Sigmoid colon (tissue), 7 donors: ENCODE measurements around the gene SLC34A3. TPM values are rescaled to one million over a fixed set of nuclear protein-coding genes. Genes with fewer than 3 reads are reported as not detected.

Experiments used
- DNase-seq: peaks from one replicate; pipeline ENCODE4 v3.0.0-alpha.2; 2019
- H3K27ac ChIP-seq, 4 donors: fragments of 200-600 bp; sonication (generic); one replicate each; pipeline ENCODE4 v1.5.1; 2016 to 2019; ENCODE audit warnings: mild to moderate bottlenecking in 1 of 4
- H3K27me3 ChIP-seq, 3 donors: fragments of 200-600 bp; sonication (generic); one replicate each; pipeline ENCODE4 v1.5.1; 2019; ENCODE audit warnings: mild to moderate bottlenecking in 1 of 3
- H3K36me3 ChIP-seq, 4 donors: fragments of 200-600 bp; sonication (generic); one replicate each; pipeline ENCODE4 v1.5.1; 2016 to 2019
- H3K4me1 ChIP-seq, 4 donors: fragments of 200-600 bp; sonication (generic); one replicate each; pipeline ENCODE4 v1.5.1; 2017 to 2019
- H3K4me3 ChIP-seq, 4 donors: fragments of 200-600 bp; sonication (generic); one replicate each; pipeline ENCODE4 v1.5.1; 2017 to 2019; ENCODE audit warnings: mild to moderate bottlenecking in 2 of 4, moderate library complexity in 1 of 4
- H3K9me3 ChIP-seq, 4 donors: fragments of 200-600 bp in 3 of 4; sonication (generic) in 3 of 4; one replicate each; pipeline versions ENCODE4 v1.5.1 to v1.6.1; 2013 to 2019
- CTCF ChIP-seq, 4 experiments: fragments of 450-650 bp in 3 of 4; fragments of 200-600 bp in 1 of 4; IDR thresholded peaks; one replicate each; pipeline ENCODE4 v1.5.1; 2016 to 2019; ENCODE audit warnings: antibody characterized with exemption in 4 of 4, mild to moderate bottlenecking in 3 of 4, moderate library complexity in 2 of 4
- EP300 ChIP-seq, 4 donors: sonication (generic); formaldehyde crosslinking; IDR thresholded peaks; one replicate each; pipeline ENCODE4 v1.6.1; 2017; ENCODE audit warnings: antibody characterized with exemption in 4 of 4
- POLR2A ChIP-seq, 2 donors: fragments of 450-650 bp; IDR thresholded peaks; one replicate each; pipeline ENCODE4 v1.6.1; 2016; ENCODE audit warnings: antibody characterized with exemption in 2 of 2, mild to moderate bottlenecking in 2 of 2, moderate library complexity in 2 of 2
- POLR2AphosphoS5 ChIP-seq, 4 donors: sonication (generic); formaldehyde crosslinking; IDR thresholded peaks; one replicate each; pipeline ENCODE4 v1.6.1; 2017; ENCODE audit warnings: antibody characterized with exemption in 4 of 4
- WGBS, 2 donors: extraction: QIAGEN DNeasy Blood & Tissue Kit; methylation state at CpG; one replicate each; pipeline ENCODE4 v1.1.7; 2013; 5-methylcytosine and 5-hydroxymethylcytosine counted together
- intact Hi-C: fragments of 100-400 bp; cut with DNase I; formaldehyde crosslinking; loops from one replicate; pipeline ENCODE4 v1.15.1; 2023
- polyA plus RNA-seq, 3 donors: library from polyadenylated mRNA; stranded (reverse); fragments of 200-250 nt; gene quantifications; one replicate each; pipeline ENCODE4 v1.2.3, GENCODE V29; 2013
- total RNA-seq, 4 donors: library from RNA; depleted of rRNA; stranded (reverse); fragments of >200 nt; gene quantifications; one replicate each; pipeline ENCODE4 v1.1.0, GENCODE V29; 2016
- donor health status: healthy with polysubstance abuse.
- donor health status: Bipolar disorder and iron deficiency.
- donor health status: healthy.

SLC34A3 gene
- total and polyA plus RNA-seq, 7 donors = not detected

GRCh38 chr9:137268538-137269201 is 38.0 kb downstream of the SLC34A3 start:
- Histone ChIP-seq H3K4me3 (no peak overlapping the region), H3K27me3 (no peaks in the 10 kb centered on the region), H3K4me1 (peaks cover 0 to 17% (median 16%) of the 10 kb centered on the region in 4 donors), H3K9me3 (no peaks in the 10 kb centered on the region), H3K27ac (peak overlapping the region; percentile 51 to 66 (median 60)), H3K36me3 (peaks cover 35 to 72% (median 53%) of the 10 kb centered on the region in 4 donors)
- intact Hi-C loops = no loop called here
- DNase-seq = no peak
- TF ChIP-seq POLR2A (IDR thresholded peaks at IDR 0.05) (no peak), CTCF (IDR thresholded peaks at IDR 0.05) (no peak), POLR2AphosphoS5 (IDR thresholded peaks at IDR 0.05) (no peak), EP300 (IDR thresholded peaks at IDR 0.05) (no peak)
- 72 to 75% methylated on average over 19 of the region's 19 CpGs for WGBS, 2 donors

DNA sequence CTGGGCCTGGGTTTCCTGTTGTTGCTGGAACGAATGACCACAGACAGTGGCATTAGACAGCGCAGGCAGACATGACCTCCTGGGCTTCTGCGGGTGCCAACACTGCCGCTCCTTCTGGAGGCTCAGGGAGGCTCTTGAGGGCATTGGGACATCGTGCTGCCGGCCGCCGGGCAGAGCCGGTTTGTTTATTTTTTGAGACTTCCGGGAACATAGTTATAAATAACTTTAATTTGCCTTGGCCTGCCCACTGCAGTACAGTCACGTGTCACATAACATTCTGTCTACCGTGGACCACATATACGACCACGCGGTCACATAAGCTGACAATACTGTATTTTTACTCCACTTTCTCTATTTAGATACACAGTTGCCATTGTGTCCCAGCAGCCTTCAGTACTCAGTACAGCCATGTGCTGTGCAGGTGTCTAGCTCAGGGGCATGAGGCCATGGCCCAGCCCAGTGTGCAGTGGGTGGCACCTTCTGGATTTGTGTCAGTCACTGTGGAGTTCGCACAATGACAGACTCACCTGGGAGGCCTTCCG is 38.6 kb downstream of the SLC34A3 start:
- intact Hi-C loops = no loop called here
- TF ChIP-seq CTCF (IDR thresholded peaks at IDR 0.05) (no peak), EP300 (IDR thresholded peaks at IDR 0.05) (peak in 1 of 4 donors; percentile 33), POLR2A (IDR thresholded peaks at IDR 0.05) (no peak), POLR2AphosphoS5 (IDR thresholded peaks at IDR 0.05) (peak in 3 of 4 donors; percentile 19 to 37 (median 22))
- 23 to 53% methylated on average over 17 of the region's 17 CpGs for WGBS, 2 donors
- Histone ChIP-seq H3K27me3 (peaks cover 0 to 6% (median 0%) of the 10 kb centered on the region in 3 donors), H3K9me3 (no peaks in the 10 kb centered on the region), H3K36me3 (peaks cover 35 to 72% (median 47%) of the 10 kb centered on the region in 4 donors), H3K27ac (peak overlapping the region; percentile 51 to 66 (median 60)), H3K4me1 (peaks cover 0 to 17% (median 16%) of the 10 kb centered on the region in 4 donors), H3K4me3 (no peak overlapping the region)
- peak; percentile 79 for DNase-seq

DNA sequence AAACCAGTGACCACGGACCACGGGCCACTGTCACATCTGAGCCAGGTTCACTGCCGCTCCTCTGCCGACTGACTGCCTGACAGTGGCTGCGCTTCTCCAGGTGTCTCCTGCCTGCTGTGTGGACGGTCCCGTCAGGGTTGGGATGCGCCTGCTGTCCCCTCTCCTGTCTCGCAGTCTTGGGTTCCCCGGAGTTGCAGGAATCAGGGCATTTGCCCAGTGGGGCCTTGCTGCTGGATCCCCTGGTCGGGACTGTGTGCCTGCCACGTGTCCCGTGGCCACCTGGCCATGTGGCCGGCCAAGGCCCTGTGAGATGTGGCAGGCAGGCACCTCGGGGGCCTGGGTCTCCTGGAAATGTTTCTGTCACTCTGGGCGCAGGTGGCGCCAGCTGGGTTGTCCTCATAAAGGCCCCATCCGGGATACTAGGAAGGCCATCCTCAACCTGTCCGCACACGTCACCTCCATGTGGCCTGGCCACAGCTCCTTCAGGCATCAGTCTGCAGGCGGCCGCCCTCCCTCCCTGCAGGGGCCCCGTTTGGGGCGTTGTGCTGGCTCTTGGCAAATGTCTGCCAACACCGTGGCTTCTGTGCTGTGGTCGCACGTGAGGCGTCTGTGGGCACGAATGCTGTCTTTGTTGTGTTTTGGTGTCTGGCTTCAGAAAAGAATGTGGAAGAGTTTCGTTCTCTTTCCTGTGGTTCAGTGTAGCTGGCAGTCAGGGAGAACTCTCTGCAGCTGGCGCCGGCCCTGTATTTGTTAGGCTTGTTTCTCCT is 40.4 kb downstream of the SLC34A3 start:
- DNase-seq = no peak
- TF ChIP-seq EP300 (IDR thresholded peaks at IDR 0.05) = no peak
- no peak for TF ChIP-seq CTCF (IDR thresholded peaks at IDR 0.05)
- TF ChIP-seq POLR2A (IDR thresholded peaks at IDR 0.05) = no peak
- TF ChIP-seq POLR2AphosphoS5 (IDR thresholded peaks at IDR 0.05) = no peak
- intact Hi-C loops = no loop called here
- peaks cover 0 to 19% (median 0%) of the 10 kb centered on the region in 3 donors for H3K27me3 ChIP-seq
- H3K4me3 ChIP-seq = no peak overlapping the region
- H3K4me1 ChIP-seq = peaks cover 0 to 19% (median 18%) of the 10 kb centered on the region in 4 donors
- WGBS, 2 donors = 76 to 91% methylated on average over 32 of the region's 32 CpGs
- peaks cover 28 to 57% (median 34%) of the 10 kb centered on the region in 4 donors for H3K36me3 ChIP-seq
- H3K9me3 ChIP-seq = no peaks in the 10 kb centered on the region
- H3K27ac ChIP-seq = no peak overlapping the region

DNA sequence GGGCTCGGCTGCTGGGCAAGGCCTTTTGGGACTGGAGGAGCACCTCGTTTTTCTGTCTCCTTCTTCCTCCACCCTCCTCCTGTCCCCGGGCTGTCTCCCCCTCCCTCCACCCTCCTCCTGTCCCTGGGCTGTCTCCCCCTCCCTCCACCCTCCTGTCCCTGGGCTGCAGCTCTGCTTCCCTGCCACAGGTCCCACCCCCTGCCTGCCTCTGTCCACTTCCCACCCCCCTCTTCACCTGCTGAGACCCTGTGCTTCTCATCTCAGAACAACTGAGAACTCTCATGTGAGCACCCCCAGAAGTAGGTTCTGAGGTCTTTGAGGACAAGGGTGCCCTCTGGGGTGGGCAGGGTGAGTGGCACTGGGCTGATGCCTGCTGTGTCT is 41.0 kb downstream of the SLC34A3 start:
- DNase-seq = no peak
- H3K9me3 ChIP-seq = no peaks in the 10 kb centered on the region
- H3K4me1 ChIP-seq = peaks cover 0 to 25% (median 24%) of the 10 kb centered on the region in 4 donors
- H3K27ac ChIP-seq = no peak overlapping the region
- WGBS, 2 donors = 33 to 53% methylated on average over 3 of the region's 3 CpGs
- no peak overlapping the region for H3K4me3 ChIP-seq
- TF ChIP-seq POLR2AphosphoS5 (IDR thresholded peaks at IDR 0.05) (no peak), CTCF (IDR thresholded peaks at IDR 0.05) (no peak), EP300 (IDR thresholded peaks at IDR 0.05) (no peak), POLR2A (IDR thresholded peaks at IDR 0.05) (no peak)
- H3K27me3 ChIP-seq = peaks cover 4 to 25% (median 5%) of the 10 kb centered on the region in 3 donors
- H3K36me3 ChIP-seq = peaks cover 23 to 51% (median 30%) of the 10 kb centered on the region in 4 donors
- intact Hi-C loops = no loop called here
